Naive thymus-derived CD4-positive, alpha-beta T cell (primary cell): ENCODE data around the gene BACH1. TPM values are rescaled to one million over a fixed set of nuclear protein-coding genes. Genes with fewer than 3 reads are reported as not detected.

Experiments
- ATAC-seq: fragments of 150-1000 bp; cut with Tn5 transposase; 2 replicates; pipeline ENCODE4 v1.10.0; 2021; ENCODE audit warnings: mild to moderate bottlenecking, moderate library complexity
- CTCF ChIA-PET: fragments of 350-600 bp; sonication (Branson Sonifier 250); formaldehyde crosslinking; loops from one replicate; lab custom pipeline; 2021; ENCODE audit warnings: antibody characterized with exemption; lab: Charles Lee
- POLR2A ChIA-PET: fragments of 350-600 bp; sonication (Branson Sonifier 250); formaldehyde crosslinking; loops from one replicate; lab custom pipeline; 2021; ENCODE audit warnings: antibody characterized with exemption, inconsistent platforms; lab: Charles Lee
- DNase-seq, 9 donors: peaks; one replicate each; pipeline versions ENCODE4 v3.0.0 to v3.0.0-alpha.2; 2020 to 2022; ENCODE audit warnings: mixed read lengths in 1 of 9
- H3K27ac ChIP-seq: one replicate; pipeline ENCODE4 v1.7.0; 2013; ENCODE audit warnings: mild to moderate bottlenecking, low read depth, low read length, moderate library complexity
- H3K27me3 ChIP-seq, 2 donors: one replicate each; pipeline ENCODE4 v1.7.0; 2013; ENCODE audit warnings: low read length in 2 of 2, mild to moderate bottlenecking in 2 of 2, moderate library complexity in 2 of 2; ENCODE audit not compliant: control insufficient read depth in 2 of 2, insufficient read depth in 2 of 2
- H3K36me3 ChIP-seq, 3 experiments: 1 replicate in 2 of 3; 2 replicates in 1 of 3; pipeline ENCODE4 v1.7.0; 2013; ENCODE audit warnings: low read length in 3 of 3, mild to moderate bottlenecking in 3 of 3, moderate library complexity in 1 of 3; ENCODE audit not compliant: insufficient read depth in 3 of 3, control insufficient read depth in 2 of 3
- H3K4me1 ChIP-seq, 2 donors: one replicate each; pipeline ENCODE4 v1.7.0; 2013; ENCODE audit warnings: low read length in 2 of 2, mild to moderate bottlenecking in 2 of 2, moderate library complexity in 1 of 2; ENCODE audit not compliant: control insufficient read depth in 2 of 2, insufficient read depth in 2 of 2
- H3K4me3 ChIP-seq: 2 replicates; pipeline ENCODE4 v1.7.0; 2013; ENCODE audit warnings: mild to moderate bottlenecking, low read length
- H3K9me3 ChIP-seq, 3 experiments: 1 replicate in 2 of 3; 2 replicates in 1 of 3; pipeline ENCODE4 v1.7.0; 2013; ENCODE audit warnings: low read length in 3 of 3; ENCODE audit not compliant: control insufficient read depth in 2 of 3
- H3K27ac Mint-ChIP-seq, 9 donors: one replicate each; pipeline ENCODE4 v1.8.0; 2020 to 2022; ENCODE audit warnings: mixed read lengths in 9 of 9, mild to moderate bottlenecking in 8 of 9, moderate library complexity in 5 of 9, inconsistent platforms in 2 of 9
- H3K27me3 Mint-ChIP-seq, 5 donors: one replicate each; pipeline ENCODE4 v1.8.0; 2021 to 2022; ENCODE audit warnings: mixed read lengths in 5 of 5, mild to moderate bottlenecking in 1 of 5
- H3K36me3 Mint-ChIP-seq, 5 donors: one replicate each; pipeline ENCODE4 v1.8.0; 2020 to 2022; ENCODE audit warnings: mixed read lengths in 5 of 5, mild to moderate bottlenecking in 3 of 5, inconsistent platforms in 1 of 5
- H3K4me1 Mint-ChIP-seq, 7 donors: one replicate each; pipeline ENCODE4 v1.8.0; 2020 to 2022; ENCODE audit warnings: mixed read lengths in 7 of 7, mild to moderate bottlenecking in 3 of 7, inconsistent platforms in 1 of 7
- H3K4me3 Mint-ChIP-seq, 10 donors: one replicate each; pipeline ENCODE4 v1.8.0; 2020 to 2022; ENCODE audit warnings: mild to moderate bottlenecking in 10 of 10, mixed read lengths in 10 of 10, moderate library complexity in 6 of 10, inconsistent platforms in 2 of 10
- H3K9me3 Mint-ChIP-seq, 11 donors: one replicate each; pipeline ENCODE4 v1.8.0; 2020 to 2022; ENCODE audit warnings: mixed read lengths in 11 of 11, mild to moderate bottlenecking in 4 of 11, inconsistent platforms in 1 of 11, moderate library complexity in 1 of 11
- intact Hi-C, 2 donors: fragments of 100-400 bp; cut with micrococcal nuclease; formaldehyde crosslinking; loops; one replicate each; pipeline ENCODE4 v1.15.1; 2023
- polyA plus RNA-seq, 2 donors: library from polyadenylated mRNA; unstranded; fragments of 300-500 nt; fragmentation: Illumina TruSeq; gene quantifications; one replicate each; pipeline ENCODE4 v1.2.3, GENCODE V29; 2021
- total RNA-seq, 6 experiments: library from RNA in 5 of 6; stranded (reverse) in 5 of 6; gene quantifications; 1 replicate in 5 of 6; 2 replicates in 1 of 6; pipeline ENCODE4 v1.2.3 and lab custom pipeline; 2021 to 2026

Gene BACH1
- total and polyA plus RNA-seq, 7 experiments from 2014 or later = 22.6 to 95.6 (median 42.0) TPM

DNA sequence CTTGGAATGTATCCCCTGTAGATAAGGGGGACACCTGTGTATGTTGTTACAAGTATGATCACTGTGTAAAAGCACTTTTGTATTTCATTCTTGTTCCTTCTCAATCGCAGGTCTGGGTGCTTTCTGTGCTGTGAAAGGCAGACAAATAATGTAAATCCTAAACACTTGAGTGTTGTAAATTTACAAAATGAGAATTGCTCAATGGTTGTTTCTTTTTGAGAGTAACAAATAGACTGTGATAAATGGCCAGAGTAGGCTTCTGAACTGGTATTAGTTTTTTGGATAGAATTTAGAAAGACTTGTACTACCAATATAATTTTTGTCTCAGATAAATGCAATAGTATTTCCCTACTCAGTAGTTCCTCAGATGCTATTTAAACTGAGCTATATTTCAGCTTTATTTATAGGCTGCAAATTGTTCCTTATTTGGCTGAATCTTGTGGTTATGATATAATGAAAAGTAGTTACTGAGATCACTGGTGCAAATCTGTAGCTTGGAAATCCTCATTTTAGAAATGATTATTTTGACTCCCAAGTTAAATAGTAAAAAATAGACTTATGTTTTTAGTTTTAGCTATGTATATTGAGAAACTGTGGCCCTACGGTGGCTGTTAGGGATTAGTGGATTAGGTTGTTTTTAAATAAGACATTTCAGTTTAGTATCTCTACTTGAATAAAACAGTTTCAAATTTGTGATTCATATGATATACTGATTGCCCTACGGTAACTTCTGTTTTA, 9.2 kb downstream of the BACH1 start:
- H3K36me3 ChIP-seq = no peaks in the 10 kb centered on the region
- Mint-ChIP-seq H3K27ac (no peak overlapping the region), H3K36me3 (peaks cover 7 to 21% (median 15%) of the 10 kb centered on the region in 5 donors), H3K27me3 (no peaks in the 10 kb centered on the region), H3K4me3 (no peak overlapping the region), H3K9me3 (peaks cover 0 to 6% (median 0%) of the 10 kb centered on the region in 11 donors), H3K4me1 (peaks cover 36 to 87% (median 69%) of the 10 kb centered on the region in 7 donors)
- H3K4me1 ChIP-seq = peaks cover 0 to 4% of the 10 kb centered on the region in 2 donors
- intact Hi-C loops = loop anchor here (1.0 to 10.0 kb wide), 2 partner anchors 8 to 137 kb away; no protein-coding TSS in a partner anchor
- no peak overlapping the region for H3K27ac ChIP-seq
- DNase-seq (no peak), ATAC-seq (no peak)
- CTCF ChIA-PET = no interaction called here
- H3K4me3 ChIP-seq = no peak overlapping the region
- POLR2A ChIA-PET = interaction anchor here (1.4 kb wide), 1 partner anchor 8 kb away, joined by 4 read pairs; the partner anchor contains the start of gene BACH1
- no peaks in the 10 kb centered on the region for H3K9me3 ChIP-seq
- no peaks in the 10 kb centered on the region for H3K27me3 ChIP-seq

DNA sequence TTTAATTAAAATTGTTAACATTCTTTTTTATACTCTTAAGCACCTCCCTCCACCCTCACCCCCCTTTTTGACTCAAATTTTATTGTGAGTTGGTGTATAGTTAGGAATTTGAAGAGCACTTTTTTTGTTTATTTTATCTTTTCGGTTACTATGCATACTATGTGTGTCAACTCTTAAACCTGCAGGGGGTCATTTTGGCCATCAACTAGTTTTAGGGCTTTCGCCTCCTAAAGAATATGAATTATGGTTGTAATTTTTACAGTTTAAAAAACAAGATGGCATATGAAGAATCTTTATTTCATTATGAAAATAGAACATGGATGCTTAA, 9.7 kb downstream of the BACH1 start:
- Mint-ChIP-seq H3K4me3 (no peak overlapping the region), H3K27me3 (no peaks in the 10 kb centered on the region), H3K4me1 (peaks cover 34 to 87% (median 69%) of the 10 kb centered on the region in 7 donors), H3K36me3 (peaks cover 7 to 21% (median 17%) of the 10 kb centered on the region in 5 donors), H3K9me3 (peaks cover 0 to 6% (median 0%) of the 10 kb centered on the region in 11 donors), H3K27ac (peak overlapping the region in 1 of 9 donors; percentile 19)
- ChIA-PET POLR2A (interaction anchor here (1.4 kb wide), 1 partner anchor 9 kb away, joined by 4 read pairs; the partner anchor contains the start of gene BACH1), CTCF (no interaction called here)
- H3K4me3 ChIP-seq = no peak overlapping the region
- peaks cover 0 to 2% of the 10 kb centered on the region in 2 donors for H3K4me1 ChIP-seq
- no peaks in the 10 kb centered on the region for H3K36me3 ChIP-seq
- H3K27me3 ChIP-seq = no peaks in the 10 kb centered on the region
- H3K9me3 ChIP-seq = no peaks in the 10 kb centered on the region
- H3K27ac ChIP-seq = no peak overlapping the region
- DNase-seq = no peak
- ATAC-seq = no peak
- intact Hi-C loops = loop anchor here (1.0 to 10.0 kb wide), 2 partner anchors 8 to 136 kb away; no protein-coding TSS in a partner anchor

DNA sequence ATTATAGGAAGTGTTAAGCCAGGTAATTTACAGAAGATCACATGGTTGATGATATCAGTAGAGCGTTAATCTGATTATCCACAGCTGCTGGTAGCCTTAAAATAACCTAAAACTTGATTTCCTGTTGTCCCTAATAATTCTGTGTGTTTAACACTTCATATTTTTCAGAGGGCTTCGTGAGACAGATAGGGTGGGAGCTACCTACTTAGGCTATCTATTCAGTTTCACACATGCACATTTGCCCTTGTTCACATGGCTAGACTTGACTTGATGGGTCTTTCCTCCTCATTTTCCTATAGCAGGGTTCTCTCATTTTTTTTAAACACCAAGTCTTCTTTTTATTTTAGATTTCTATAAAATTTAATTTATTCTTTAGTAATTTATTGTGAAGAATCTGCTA, 11.0 kb downstream of the BACH1 start:
- H3K27me3 Mint-ChIP-seq = no peaks in the 10 kb centered on the region
- no peak for ATAC-seq
- H3K27ac Mint-ChIP-seq = no peak overlapping the region
- POLR2A ChIA-PET = no interaction called here
- CTCF ChIA-PET = no interaction called here
- peaks cover 7 to 21% (median 17%) of the 10 kb centered on the region in 5 donors for H3K36me3 Mint-ChIP-seq
- H3K4me3 Mint-ChIP-seq = no peak overlapping the region
- intact Hi-C loops = loop anchor here in 1 of 2 donors (10.0 kb wide), 1 partner anchor 135 kb away; no protein-coding TSS in a partner anchor
- H3K9me3 Mint-ChIP-seq = peaks cover 0 to 6% (median 0%) of the 10 kb centered on the region in 11 donors
- H3K27me3 ChIP-seq = no peaks in the 10 kb centered on the region
- peaks cover 27 to 91% (median 72%) of the 10 kb centered on the region in 7 donors for H3K4me1 Mint-ChIP-seq
- no peaks in the 10 kb centered on the region for H3K4me1 ChIP-seq
- H3K9me3 ChIP-seq = no peaks in the 10 kb centered on the region
- H3K27ac ChIP-seq = no peak overlapping the region
- no peak overlapping the region for H3K4me3 ChIP-seq
- no peaks in the 10 kb centered on the region for H3K36me3 ChIP-seq
- no peak for DNase-seq

DNA sequence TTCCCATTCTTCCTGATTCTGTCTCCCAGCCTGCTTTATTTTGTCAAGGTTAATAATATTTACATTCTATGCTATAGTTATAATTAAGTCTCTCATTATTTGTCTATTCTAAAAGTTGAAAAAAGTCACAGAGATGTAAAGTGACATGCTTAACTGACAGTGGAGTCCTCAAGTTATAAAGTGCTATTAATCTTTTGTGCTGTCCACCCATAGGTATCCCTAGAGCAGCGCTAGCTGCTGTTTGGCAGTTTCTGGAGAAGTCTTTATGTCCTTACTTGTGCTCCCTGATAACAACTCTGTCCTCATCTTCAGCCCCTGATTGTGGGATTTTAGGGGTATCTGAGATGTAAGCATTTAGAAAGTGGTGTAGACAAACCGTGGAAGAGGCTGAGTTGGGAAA, 13.1 kb downstream of the BACH1 start:
- Histone ChIP-seq H3K4me3 (no peak overlapping the region), H3K27me3 (no peaks in the 10 kb centered on the region), H3K4me1 (no peaks in the 10 kb centered on the region), H3K36me3 (no peaks in the 10 kb centered on the region), H3K27ac (no peak overlapping the region), H3K9me3 (no peaks in the 10 kb centered on the region)
- intact Hi-C loops = no loop called here
- Mint-ChIP-seq H3K4me1 (peaks cover 16 to 89% (median 71%) of the 10 kb centered on the region in 7 donors), H3K27me3 (no peaks in the 10 kb centered on the region), H3K9me3 (peaks cover 0 to 6% (median 0%) of the 10 kb centered on the region in 11 donors), H3K4me3 (no peak overlapping the region), H3K27ac (no peak overlapping the region), H3K36me3 (peaks cover 4 to 14% (median 10%) of the 10 kb centered on the region in 5 donors)
- ChIA-PET CTCF (interaction anchor here (1.4 kb wide), 1 partner anchor 12 kb away, joined by 4 read pairs; no protein-coding TSS in a partner anchor), POLR2A (no interaction called here)
- no peak for DNase-seq
- no peak for ATAC-seq

DNA sequence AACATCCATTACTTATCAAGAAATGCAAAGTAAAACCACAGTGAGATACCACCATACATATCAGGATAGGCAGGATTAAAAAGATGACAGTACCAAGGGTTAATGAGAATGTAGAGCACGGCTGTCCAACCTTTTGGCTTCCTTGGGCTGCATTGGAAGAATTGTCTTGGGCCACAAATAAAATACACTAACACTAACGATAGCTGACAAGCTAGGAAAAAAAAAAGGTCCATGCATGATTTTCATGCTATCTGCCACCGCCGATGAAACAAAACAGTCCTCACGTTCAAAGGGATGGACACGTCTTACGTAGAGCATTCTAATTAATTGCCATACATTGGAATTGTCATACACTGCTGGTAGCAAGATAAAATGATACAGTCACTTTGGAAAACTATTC, 14.3 kb downstream of the BACH1 start:
- Histone ChIP-seq H3K9me3 (no peaks in the 10 kb centered on the region), H3K27me3 (no peaks in the 10 kb centered on the region), H3K27ac (no peak overlapping the region), H3K4me1 (no peaks in the 10 kb centered on the region), H3K36me3 (no peaks in the 10 kb centered on the region), H3K4me3 (no peak overlapping the region)
- DNase-seq = no peak
- Mint-ChIP-seq H3K9me3 (peaks cover 0 to 6% (median 0%) of the 10 kb centered on the region in 11 donors), H3K27me3 (no peaks in the 10 kb centered on the region), H3K27ac (peak overlapping the region in 1 of 9 donors; percentile 38), H3K4me1 (peaks cover 21 to 89% (median 75%) of the 10 kb centered on the region in 7 donors), H3K36me3 (peaks cover 4 to 14% (median 10%) of the 10 kb centered on the region in 5 donors), H3K4me3 (no peak overlapping the region)
- CTCF ChIA-PET = interaction anchor here (1.4 kb wide), 1 partner anchor 13 kb away, joined by 4 read pairs; no protein-coding TSS in a partner anchor
- no peak for ATAC-seq
- POLR2A ChIA-PET = no interaction called here
- intact Hi-C loops = no loop called here

DNA sequence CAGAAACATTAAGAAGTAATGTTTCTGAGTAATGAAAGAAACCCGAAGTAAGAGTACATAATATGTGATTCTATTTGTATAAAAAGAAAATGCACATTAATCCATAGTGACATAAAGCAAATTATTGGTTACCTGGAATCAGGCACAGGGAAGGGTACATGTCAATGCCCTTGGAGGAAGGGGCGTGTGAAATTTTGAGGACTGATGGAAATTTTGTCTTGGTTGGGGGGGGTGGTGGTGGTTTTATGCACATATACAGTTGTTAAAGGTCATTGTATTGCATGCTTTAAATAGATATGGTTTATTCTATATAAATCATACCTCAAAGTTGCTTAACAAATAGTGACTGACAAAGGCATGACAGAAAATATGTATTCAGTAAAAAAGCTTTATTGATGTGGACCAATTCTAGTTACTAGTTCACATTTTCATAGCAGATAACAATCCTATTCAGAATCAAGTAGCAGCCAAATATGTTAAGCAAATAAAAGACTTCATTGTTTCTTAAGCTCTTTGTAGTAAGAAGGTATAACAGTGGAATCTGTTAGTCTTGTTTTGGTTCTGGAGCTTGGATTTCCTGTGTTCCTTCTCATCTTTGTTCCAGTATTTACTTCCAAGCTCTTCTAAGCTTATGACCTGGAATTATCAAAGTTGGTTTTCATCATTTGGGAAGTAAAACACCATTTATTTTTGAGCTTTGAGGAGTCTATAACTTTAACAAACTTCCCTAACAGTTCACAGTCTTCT, 15.1 kb downstream of the BACH1 start:
- POLR2A ChIA-PET = interaction anchor here (1.2 to 1.3 kb wide), 2 partner anchors 14 to 15 kb away, joined by 3 to 4 read pairs; partner anchors contain the start of gene BACH1
- intact Hi-C loops = no loop called here
- H3K36me3 ChIP-seq = no peaks in the 10 kb centered on the region
- H3K9me3 Mint-ChIP-seq = peaks cover 0 to 6% (median 0%) of the 10 kb centered on the region in 11 donors
- H3K4me1 ChIP-seq = no peaks in the 10 kb centered on the region
- no peak overlapping the region for H3K27ac ChIP-seq
- H3K36me3 Mint-ChIP-seq = peaks cover 4 to 14% (median 10%) of the 10 kb centered on the region in 5 donors
- no peaks in the 10 kb centered on the region for H3K9me3 ChIP-seq
- H3K4me1 Mint-ChIP-seq = peaks cover 15 to 89% (median 78%) of the 10 kb centered on the region in 7 donors
- no peaks in the 10 kb centered on the region for H3K27me3 Mint-ChIP-seq
- H3K4me3 ChIP-seq = no peak overlapping the region
- CTCF ChIA-PET = interaction anchor here (1.1 kb wide), 1 partner anchor 10 kb away, joined by 3 read pairs; no protein-coding TSS in a partner anchor
- H3K4me3 Mint-ChIP-seq = no peak overlapping the region
- DNase-seq = no peak
- no peak for ATAC-seq
- no peak overlapping the region for H3K27ac Mint-ChIP-seq
- H3K27me3 ChIP-seq = no peaks in the 10 kb centered on the region
